GM18508 (cell line): Measurements from ENCODE around the gene ZMYND15.

Source experiments
- ATAC-seq: cut with Tn5 transposase; IDR thresholded peaks from one replicate; pipeline ENCODE4 v1.9.1; 2021; ENCODE audit warnings: moderate number of reproducible peaks; ENCODE audit not compliant: insufficient read depth, unreplicated experiment

The ZMYND15 gene

GRCh38 chr17:4715063-4715744 is 24.4 kb upstream of the ZMYND15 start:
- ATAC-seq = no peak

- ATAC-seq = no peak
These were observed 23.6 kb upstream of the ZMYND15 start for GRCh38 chr17:4716081-4716480.

GRCh38 chr17:4717791-4718190 is 21.8 kb upstream of the ZMYND15 start:
- ATAC-seq = no peak

GRCh38 chr17:4718276-4718675 is 21.4 kb upstream of the ZMYND15 start:
- no peak for ATAC-seq

- no peak for ATAC-seq
These were observed 20.5 kb upstream of the ZMYND15 start for GRCh38 chr17:4719146-4719545.

- ATAC-seq = no peak
These were observed 19.9 kb upstream of the ZMYND15 start for GRCh38 chr17:4719684-4720221.

GRCh38 chr17:4720787-4721186 is 18.8 kb upstream of the ZMYND15 start:
- ATAC-seq = no peak

GRCh38 chr17:4721203-4722135 is 18.2 kb upstream of the ZMYND15 start:
- ATAC-seq = no peak

- ATAC-seq = no peak
These were observed 16.9 kb upstream of the ZMYND15 start for GRCh38 chr17:4722678-4723240.

- ATAC-seq = no peak
These were observed 15.0 kb upstream of the ZMYND15 start for GRCh38 chr17:4724650-4725049.

- ATAC-seq = no peak
These were observed 13.9 kb upstream of the ZMYND15 start for GRCh38 chr17:4725646-4726310.

GRCh38 chr17:4728124-4728523 is 11.5 kb upstream of the ZMYND15 start:
- ATAC-seq = no peak

- ATAC-seq = no peak
These were observed 6.5 kb upstream of the ZMYND15 start for GRCh38 chr17:4733073-4733531.

GRCh38 chr17:4734857-4735475 is 4.7 kb upstream of the ZMYND15 start:
- ATAC-seq = no peak

GRCh38 chr17:4735876-4736651 is 3.6 kb upstream of the ZMYND15 start:
- ATAC-seq = no peak

- no peak for ATAC-seq
These were observed 1.2 kb upstream of the ZMYND15 start for GRCh38 chr17:4738136-4739121.

GRCh38 chr17:4740025-4740351 is 355 bp downstream of the ZMYND15 start:
- no peak for ATAC-seq

- no peak for ATAC-seq
These were observed 951 bp downstream of the ZMYND15 start for GRCh38 chr17:4740584-4740983.
